K562 (cell line): ENCODE measurements around the gene WDR13. TPM values are rescaled to one million over a fixed set of nuclear protein-coding genes. Genes with fewer than 3 reads are reported as not detected.

Experiments used
- C11orf30 ChIP-seq: fragments of 450-650 bp; IDR thresholded peaks from 2 replicates; pipeline ENCODE4 v1.6.1; 2016; ENCODE audit warnings: low read depth, mild to moderate bottlenecking
- CCNT2 ChIP-seq: IDR thresholded peaks from 2 replicates; pipeline ENCODE4 v1.6.1; 2011; ENCODE audit warnings: borderline replicate concordance, low read depth, mild to moderate bottlenecking, moderate library complexity, mixed read lengths, low read length; ENCODE audit not compliant: insufficient read length; ENCODE audit errors: extremely low read depth
- DMBX1 ChIP-seq: fragments of 250-450 bp; sonication (Bioruptor Pico); IDR thresholded peaks from 2 replicates; pipeline ENCODE4 v1.8.0; 2022; ENCODE audit warnings: inconsistent platforms, mild to moderate bottlenecking, moderate library complexity, borderline replicate concordance
- EGR1 ChIP-seq: fragments of 450-650 bp; conservative IDR thresholded peaks from 2 replicates; pipeline ENCODE4 v1.6.1; 2017; ENCODE audit warnings: mild to moderate bottlenecking
- JUND ChIP-seq, 2 experiments: IDR thresholded peaks; 2 replicates in 1 of 2; 3 replicates in 1 of 2; pipeline ENCODE4 v1.6.1; 2011; ENCODE audit warnings: borderline replicate concordance in 2 of 2, low read depth in 2 of 2, low read length in 2 of 2, improper control_type of control experiment in 1 of 2, missing biosample characterization in 1 of 2, missing genetic modification characterization in 1 of 2, missing genetic modification reagents in 1 of 2
- KDM5B ChIP-seq: fragments of 200-600 bp; sonication (generic); IDR thresholded peaks from 2 replicates; pipeline ENCODE4 v1.6.1; 2012; ENCODE audit warnings: low read depth, mild to moderate bottlenecking, moderate library complexity, low read length, control low read depth, inconsistent platforms; ENCODE audit not compliant: insufficient replicate concordance
- LEF1 ChIP-seq: fragments of 450-650 bp; IDR thresholded peaks from 2 replicates; pipeline ENCODE4 v1.6.1; 2016; ENCODE audit warnings: mild to moderate bottlenecking
- MAX ChIP-seq: sonication (generic); formaldehyde crosslinking; IDR thresholded peaks from 2 replicates; pipeline ENCODE4 v1.9.0; 2022; ENCODE audit warnings: mild to moderate bottlenecking, missing genetic modification reagents
- NCOA1 ChIP-seq: fragments of 450-650 bp; IDR thresholded peaks from 2 replicates; pipeline ENCODE4 v1.6.1; 2016; ENCODE audit warnings: low read depth
- NFIX ChIP-seq: fragments of 250-450 bp; sonication (Bioruptor Pico); IDR thresholded peaks from 2 replicates; pipeline ENCODE4 v1.4.0; 2020; ENCODE audit warnings: low read depth, mild to moderate bottlenecking, moderate library complexity
- PHTF2 ChIP-seq: fragments of 250-450 bp; sonication (Bioruptor Pico); IDR thresholded peaks from 2 replicates; pipeline ENCODE4 v1.5.0; 2021; ENCODE audit warnings: mild to moderate bottlenecking
- SMARCE1 ChIP-seq: fragments of 450-650 bp; IDR thresholded peaks from 2 replicates; pipeline ENCODE4 v1.7.1; 2016; ENCODE audit warnings: mild to moderate bottlenecking
- SNIP1 ChIP-seq: fragments of 450-650 bp; IDR thresholded peaks from 2 replicates; pipeline ENCODE4 v1.7.1; 2017; ENCODE audit warnings: low read depth, mild to moderate bottlenecking
- STAG1 ChIP-seq: sonication (generic); formaldehyde crosslinking; IDR thresholded peaks from 2 replicates; pipeline ENCODE4 v1.5.0; 2020; ENCODE audit warnings: missing genetic modification reagents, borderline replicate concordance
- TFAP4 ChIP-seq: sonication (generic); formaldehyde crosslinking; IDR thresholded peaks from 2 replicates; pipeline ENCODE4 v1.8.0; 2022; ENCODE audit warnings: missing genetic modification reagents, mild to moderate bottlenecking, moderate library complexity, borderline replicate concordance
- THAP7 ChIP-seq: fragments of 250-450 bp; sonication (Bioruptor Pico); IDR thresholded peaks from 2 replicates; pipeline ENCODE4 v1.5.0; 2021
- ZBTB2 ChIP-seq: fragments of 450-650 bp; IDR thresholded peaks from 2 replicates; pipeline ENCODE4 v1.6.1; 2016; ENCODE audit warnings: antibody characterized with exemption
- ZNF444 ChIP-seq: fragments of 250-450 bp; sonication (Bioruptor Pico); IDR thresholded peaks from 2 replicates; pipeline ENCODE4 v1.4.0; 2020; ENCODE audit warnings: mild to moderate bottlenecking, moderate library complexity
- polyA plus RNA-seq, 8 experiments: library from polyadenylated mRNA; depleted of rRNA in 4 of 8; stranded (reverse) in 5 of 8; unstranded in 3 of 8; fragments of >200 nt; fragmentation: Nextera tagmentation in 2 of 8; fragmentation: Illumina TruSeq in 1 of 8; extraction: Ambion mirVana in 2 of 8; extraction: Trizol in 1 of 8; gene quantifications; 2 replicates each; pipeline versions ENCODE4 v1.2.1 to v1.2.3, GENCODE V29; 2011 to 2014; ENCODE audit warnings: inconsistent platforms in 1 of 8, missing spikeins in 1 of 8
- total RNA-seq, 7 experiments: library from RNA; depleted of rRNA in 6 of 7; stranded (reverse); fragments of >200 nt in 6 of 7; fragmentation: Illumina TruSeq in 2 of 7; extraction: Trizol in 2 of 7; gene quantifications; 2 replicates each; pipeline versions ENCODE4 v1.2.1 to v1.2.3, GENCODE V29; 2011 to 2021; ENCODE audit warnings: low replicate concordance in 1 of 7

Gene WDR13
- total and polyA plus RNA-seq, 9 of the 15 experiments (the other 6 are each of a cell fraction or from before 2014, with no cell fraction given): 7.4 to 70.5 (median 31.4) TPM

- TF ChIP-seq ZBTB2: peak; percentile 99
- no peak for TF ChIP-seq DMBX1
- peak; percentile 76; the same call in 1 of the 2 replicates for TF ChIP-seq THAP7 (CRISPR knock-in tag)
- no peak for TF ChIP-seq ZNF444 (CRISPR knock-in tag)
- TF ChIP-seq EGR1: peak; percentile 94
- 0 out of 2 replicates have a peak, but pooled peaks have one; percentile 28 for TF ChIP-seq NFIX (CRISPR knock-in tag)
- no peak for TF ChIP-seq PHTF2
- TF ChIP-seq LEF1: no peak
- TF ChIP-seq CCNT2: peak; percentile 16
- TF ChIP-seq SNIP1: no peak
- no peak for TF ChIP-seq JUND (IDR thresholded peaks at IDR 0.05; ENCODE audit: borderline replicate concordance, low read depth, low read length)
- TF ChIP-seq JUND (tag; IDR thresholded peaks at IDR 0.05; ENCODE audit: borderline replicate concordance, low read depth, low read length): peak; percentile 38; the same call in 1 of the 3 replicates
- peak; percentile 50 for TF ChIP-seq TFAP4
- peak; percentile 34 for TF ChIP-seq KDM5B
- TF ChIP-seq SMARCE1: no peak
- TF ChIP-seq C11orf30: peak; percentile 50; the same call in 1 of the 2 replicates
- no peak for TF ChIP-seq STAG1 (CRISPR knock-in tag)
- TF ChIP-seq MAX (CRISPR knock-in tag): peak; percentile 67
- no peak for TF ChIP-seq NCOA1
Observed at GRCh38 chrX:48597353-48598264, at the start of gene WDR13 (continued).
